Hair follicular keratinocyte (primary cell): Measurements from ENCODE around the gene SPECC1L. TPM values are rescaled to one million over a fixed set of nuclear protein-coding genes. Genes with fewer than 3 reads are reported as not detected.

Experiments used
- total RNA-seq: library from RNA; depleted of rRNA; stranded (reverse); fragments of >200 nt; gene quantifications from 2 replicates; pipeline ENCODE4 v1.2.3, GENCODE V29; 2015

Gene SPECC1L, protein sequence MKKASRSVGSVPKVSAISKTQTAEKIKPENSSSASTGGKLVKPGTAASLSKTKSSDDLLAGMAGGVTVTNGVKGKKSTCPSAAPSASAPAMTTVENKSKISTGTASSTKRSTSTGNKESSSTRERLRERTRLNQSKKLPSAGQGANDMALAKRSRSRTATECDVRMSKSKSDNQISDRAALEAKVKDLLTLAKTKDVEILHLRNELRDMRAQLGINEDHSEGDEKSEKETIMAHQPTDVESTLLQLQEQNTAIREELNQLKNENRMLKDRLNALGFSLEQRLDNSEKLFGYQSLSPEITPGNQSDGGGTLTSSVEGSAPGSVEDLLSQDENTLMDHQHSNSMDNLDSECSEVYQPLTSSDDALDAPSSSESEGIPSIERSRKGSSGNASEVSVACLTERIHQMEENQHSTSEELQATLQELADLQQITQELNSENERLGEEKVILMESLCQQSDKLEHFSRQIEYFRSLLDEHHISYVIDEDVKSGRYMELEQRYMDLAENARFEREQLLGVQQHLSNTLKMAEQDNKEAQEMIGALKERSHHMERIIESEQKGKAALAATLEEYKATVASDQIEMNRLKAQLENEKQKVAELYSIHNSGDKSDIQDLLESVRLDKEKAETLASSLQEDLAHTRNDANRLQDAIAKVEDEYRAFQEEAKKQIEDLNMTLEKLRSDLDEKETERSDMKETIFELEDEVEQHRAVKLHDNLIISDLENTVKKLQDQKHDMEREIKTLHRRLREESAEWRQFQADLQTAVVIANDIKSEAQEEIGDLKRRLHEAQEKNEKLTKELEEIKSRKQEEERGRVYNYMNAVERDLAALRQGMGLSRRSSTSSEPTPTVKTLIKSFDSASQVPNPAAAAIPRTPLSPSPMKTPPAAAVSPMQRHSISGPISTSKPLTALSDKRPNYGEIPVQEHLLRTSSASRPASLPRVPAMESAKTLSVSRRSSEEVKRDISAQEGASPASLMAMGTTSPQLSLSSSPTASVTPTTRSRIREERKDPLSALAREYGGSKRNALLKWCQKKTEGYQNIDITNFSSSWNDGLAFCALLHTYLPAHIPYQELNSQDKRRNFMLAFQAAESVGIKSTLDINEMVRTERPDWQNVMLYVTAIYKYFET
- 15.3 and 21.2 TPM in 2 replicates for total RNA-seq

GRCh38 chr22:24270556-24271385 lies at the start of gene SPECC1L:
Gene SPECC1L (plus strand): TSS chr22:24270831. CDS start chr22:24302232, 31,401 bp downstream.

GRCh38 chr22:24245030-24245431 lies 25.6 kb upstream of the SPECC1L start, which contains the start of gene GGT5:
Gene GGT5 (minus strand): TSS chr22:24245082. CDS start chr22:24244725, 357 bp downstream.

DNA sequence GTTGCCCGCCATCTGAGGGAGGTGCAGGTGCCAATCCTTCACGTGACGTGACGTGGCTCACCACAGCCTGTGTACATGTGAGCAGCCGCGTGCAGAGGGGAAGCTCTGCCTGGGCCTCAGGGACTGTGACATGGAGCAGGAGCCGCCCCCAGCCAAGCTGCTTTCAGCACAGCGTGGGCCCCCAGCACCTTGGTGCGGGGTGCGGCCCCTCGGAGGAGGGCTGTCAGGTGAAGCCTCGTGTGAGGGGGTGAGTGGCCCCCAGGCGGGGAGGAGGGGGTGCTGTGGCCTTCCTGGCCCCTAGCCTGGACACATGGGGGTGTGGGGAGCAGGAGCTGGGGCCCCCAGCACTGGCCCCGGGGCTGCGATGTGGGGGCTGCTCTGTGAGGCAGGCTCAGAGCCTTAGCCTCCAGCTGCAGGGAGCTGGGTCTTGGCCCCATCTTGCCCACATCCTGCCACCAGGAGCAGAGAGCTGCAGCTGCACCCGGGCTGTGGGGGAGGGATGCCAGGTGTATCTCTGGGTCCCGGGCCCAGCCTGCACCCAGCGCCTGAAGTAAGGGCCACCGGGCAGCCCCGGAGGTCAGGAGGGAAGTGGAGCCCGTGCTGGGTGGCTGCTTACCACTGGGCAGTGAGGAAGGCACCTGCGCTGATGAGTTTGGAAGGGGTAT lies 157.0 kb downstream of the SPECC1L start, which contains the start of gene ADORA2A:
TSS of gene ADORA2A (plus strand) at position 100 of the 665 bp plus-strand sequence. CDS start 5,806 bp downstream, outside the sequence.

Other genes with a start within 250 kb of the SPECC1L start
- 0.04 and 0.16 TPM in 2 replicates for gene SUSD2, start 89.3 kb upstream of the SPECC1L start, total RNA-seq
- 0.30 TPM in 1 of 2 replicates, not detected in the other for gene GGT5, start 25.7 kb upstream of the SPECC1L start, total RNA-seq
- gene ADORA2A, start 156.8 kb downstream of the SPECC1L start, total RNA-seq = 0.49 and 1.0 TPM in 2 replicates
- not detected in 2 replicates for gene UPB1, start 224.5 kb downstream of the SPECC1L start, total RNA-seq